HG03460 (cell line): ENCODE measurements around the gene DPP6.
"Not testable (repeated sequence)": the region's sequence is repeated elsewhere in the genome, so short reads cannot be mapped to it uniquely, and the experiment has no call there.

Experiments
- ATAC-seq: cut with Tn5 transposase; IDR thresholded peaks from one replicate; pipeline ENCODE4 v1.9.1; 2021; ENCODE audit not compliant: unreplicated experiment

Gene DPP6

DNA sequence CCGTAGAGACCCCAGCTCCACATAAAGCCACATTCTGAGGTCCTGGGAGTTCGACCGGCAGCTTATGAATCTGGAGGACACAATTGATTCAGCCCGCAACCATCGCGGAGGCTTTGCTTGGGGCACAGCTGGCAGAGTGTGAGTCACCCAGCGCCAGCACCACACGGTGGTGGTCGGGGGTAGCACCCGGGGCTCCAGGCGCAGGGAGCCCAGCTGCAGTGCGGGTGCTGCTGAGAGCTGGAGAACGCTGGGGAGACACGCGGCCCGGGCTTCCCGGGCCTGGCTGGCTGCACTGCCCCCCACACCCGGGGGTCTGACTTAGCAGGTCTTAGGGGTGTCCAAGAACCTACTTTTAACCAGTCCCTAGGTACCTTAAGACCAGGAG, 862.8 kb downstream of the DPP6 start:
- no peak for ATAC-seq

DNA sequence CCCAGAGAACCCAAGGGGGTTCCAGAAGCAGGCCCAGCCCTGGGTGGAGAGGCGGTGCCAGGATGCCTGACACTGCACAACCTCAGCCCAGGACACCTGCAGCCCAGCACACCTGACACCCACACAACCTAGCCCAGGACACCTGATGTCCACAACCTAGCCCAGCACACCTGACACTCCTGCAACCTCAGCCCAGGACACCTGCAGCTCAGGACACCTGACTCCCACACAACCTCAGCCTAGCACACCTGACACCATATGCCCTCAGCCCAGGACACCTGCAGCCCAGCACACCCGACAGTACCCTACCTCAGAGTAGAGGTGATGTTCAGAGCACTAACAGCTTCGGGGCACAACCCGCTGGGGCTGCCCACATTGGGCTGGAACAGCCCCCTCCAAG, 863.4 kb downstream of the DPP6 start:
- no peak for ATAC-seq

DNA sequence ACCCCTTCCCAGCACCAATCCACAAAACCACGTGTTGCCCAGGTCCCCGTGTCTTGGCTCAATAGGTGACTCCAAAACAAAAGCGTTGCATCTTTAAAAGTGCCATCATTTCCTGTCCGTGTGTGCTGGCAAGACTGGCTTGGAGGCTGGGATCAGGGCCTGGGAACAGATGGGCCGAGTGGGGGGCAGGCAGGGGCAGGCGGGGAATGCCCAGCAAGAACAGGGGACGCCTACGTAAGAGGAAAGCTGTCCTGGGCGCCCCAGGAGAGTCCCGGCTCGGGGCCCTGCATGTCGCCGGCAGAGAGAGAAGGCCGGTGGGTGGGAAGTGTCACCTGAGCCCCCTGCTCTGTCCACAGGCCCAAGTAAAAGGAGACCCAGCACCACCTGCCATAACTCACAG, 864.2 kb downstream of the DPP6 start:
- ATAC-seq = no peak

DNA sequence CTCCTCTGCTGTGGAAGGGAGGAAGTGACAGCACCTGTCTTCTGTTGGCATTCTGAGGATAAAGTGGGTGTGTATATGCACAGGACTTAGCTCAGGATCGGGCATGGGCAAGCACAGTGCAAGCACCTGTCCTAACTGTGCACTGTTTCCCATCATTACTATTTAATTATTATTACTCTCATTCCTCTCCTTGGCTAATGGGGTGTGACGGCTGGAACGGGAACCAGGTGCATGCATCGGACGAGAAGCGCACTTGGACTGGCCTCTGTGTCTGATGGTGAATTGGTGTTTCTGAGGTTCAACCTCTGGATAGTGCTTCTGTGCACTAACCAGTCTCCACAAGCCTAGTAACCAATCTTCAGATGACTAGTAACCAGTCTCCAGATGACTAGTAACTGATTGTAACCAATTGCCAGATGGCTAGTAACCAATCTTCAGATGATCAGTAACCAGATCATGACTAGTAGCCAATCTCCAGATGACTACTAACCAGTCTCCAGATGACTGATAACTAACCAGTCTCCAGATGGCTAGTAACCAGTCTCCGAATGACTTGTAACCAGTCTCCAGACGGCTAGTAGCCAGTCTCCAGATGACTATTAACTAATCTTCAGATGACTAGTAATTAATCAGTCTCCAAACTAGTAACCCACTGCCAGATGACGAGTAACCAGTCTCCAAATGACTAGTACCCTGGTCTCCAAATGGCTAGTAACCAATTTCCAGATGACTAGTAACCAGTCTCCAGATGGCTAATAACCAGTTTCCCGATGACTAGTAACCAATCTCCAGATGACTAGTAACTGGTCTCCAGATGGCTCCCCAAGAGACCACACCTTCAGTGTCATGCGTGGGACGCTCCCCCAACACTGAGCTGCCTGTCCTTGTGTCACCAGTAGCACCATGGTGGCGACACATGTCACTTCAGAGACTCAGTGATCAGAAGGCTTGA, 864.9 kb downstream of the DPP6 start:
- ATAC-seq = no peak

DNA sequence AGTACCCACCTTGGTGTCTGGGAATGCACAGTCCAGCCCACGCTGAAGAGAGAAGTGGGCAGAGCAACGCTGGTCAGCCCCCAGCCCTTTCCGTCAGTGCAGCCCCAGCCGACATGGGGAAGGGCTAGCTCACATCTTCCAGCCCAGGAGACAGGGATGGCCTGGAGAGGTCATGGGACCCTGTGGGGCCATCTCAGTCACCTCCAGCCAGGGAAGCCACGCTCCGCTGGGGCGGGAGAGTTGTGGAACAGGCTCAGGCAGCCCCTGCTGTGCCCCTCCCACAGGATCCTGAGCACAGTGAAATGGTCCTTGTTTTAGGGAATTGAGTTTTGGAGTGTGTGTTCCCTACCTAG, 865.6 kb downstream of the DPP6 start:
- ATAC-seq = no peak

DNA sequence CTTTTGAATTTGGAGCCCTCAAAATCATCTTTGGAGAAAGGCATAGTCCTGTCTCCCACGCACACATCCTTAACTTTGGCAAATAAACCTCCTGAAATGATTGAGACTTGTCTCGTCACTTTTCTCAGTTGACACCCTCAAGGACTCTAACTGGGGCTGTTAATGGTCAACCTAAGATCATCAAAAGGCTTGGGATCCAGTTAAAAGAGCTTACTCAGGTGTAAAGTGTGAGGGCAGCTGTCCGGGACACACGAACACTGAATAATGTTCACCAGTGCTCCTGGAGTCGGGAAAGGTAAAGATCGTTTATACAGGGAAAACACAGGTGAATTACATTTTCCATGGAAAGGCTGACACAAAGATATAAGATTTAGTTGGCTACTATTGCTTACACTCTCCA, 866.1 kb downstream of the DPP6 start:
- no peak for ATAC-seq

DNA sequence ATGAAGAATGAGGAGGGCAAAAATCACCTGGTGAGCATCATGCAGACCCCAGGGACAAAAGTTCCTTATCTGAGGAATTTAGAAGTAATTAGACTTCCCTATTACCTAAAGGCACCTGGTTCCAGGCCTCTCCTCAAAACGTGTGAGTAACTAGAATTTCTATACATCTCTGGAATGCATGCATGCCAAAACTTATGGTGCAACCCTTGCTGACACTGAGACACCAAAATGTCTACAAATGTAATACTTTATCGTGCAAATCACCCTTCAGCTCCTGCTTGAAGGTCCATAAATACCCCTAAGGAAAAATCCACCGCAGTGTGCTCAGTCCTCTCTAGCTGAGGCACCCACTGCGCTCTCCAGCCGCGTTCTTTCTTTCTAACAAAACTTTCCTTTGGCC, 866.5 kb downstream of the DPP6 start:
- no peak for ATAC-seq

DNA sequence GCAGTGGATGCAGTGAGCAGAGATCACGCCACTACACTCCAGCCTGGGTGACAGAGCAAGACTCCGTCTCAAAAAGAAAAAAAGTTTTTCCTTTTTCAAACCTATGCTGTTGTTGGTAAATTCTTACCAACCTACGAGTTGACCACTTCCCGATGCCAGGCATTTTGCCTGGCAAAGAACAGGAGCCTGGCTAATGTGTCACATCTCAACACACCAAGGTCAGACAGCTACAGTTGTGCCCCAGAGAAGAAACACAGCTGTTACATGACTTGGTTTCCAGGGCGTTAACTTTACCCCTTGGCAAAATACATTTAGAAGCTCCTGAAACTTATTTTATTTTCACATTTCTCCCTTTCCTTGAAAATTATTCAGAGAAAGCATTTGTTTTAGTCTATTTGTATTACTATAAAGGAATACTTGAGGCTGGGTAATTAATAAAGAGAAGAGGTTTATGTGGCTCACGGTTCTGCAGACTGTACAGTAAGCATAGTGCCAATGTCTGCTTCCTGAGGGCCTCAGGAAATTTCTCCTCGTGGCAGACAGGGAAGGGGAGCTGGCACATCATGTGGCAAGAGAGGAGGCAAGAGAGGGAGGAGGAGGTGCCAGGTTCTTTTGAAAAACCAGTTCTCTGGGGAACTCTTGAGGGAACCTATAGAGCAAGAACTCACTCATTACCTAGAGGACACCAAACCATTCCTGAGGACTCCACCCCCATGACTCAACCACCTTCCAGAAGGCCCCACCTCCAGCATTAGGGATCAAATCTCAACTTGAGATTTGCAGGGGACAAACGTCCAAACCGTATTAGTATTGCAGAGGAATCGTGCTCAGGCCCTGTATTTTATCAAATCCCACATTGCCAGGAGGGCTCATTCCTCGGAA, 867.4 kb downstream of the DPP6 start:
- ATAC-seq = no peak

DNA sequence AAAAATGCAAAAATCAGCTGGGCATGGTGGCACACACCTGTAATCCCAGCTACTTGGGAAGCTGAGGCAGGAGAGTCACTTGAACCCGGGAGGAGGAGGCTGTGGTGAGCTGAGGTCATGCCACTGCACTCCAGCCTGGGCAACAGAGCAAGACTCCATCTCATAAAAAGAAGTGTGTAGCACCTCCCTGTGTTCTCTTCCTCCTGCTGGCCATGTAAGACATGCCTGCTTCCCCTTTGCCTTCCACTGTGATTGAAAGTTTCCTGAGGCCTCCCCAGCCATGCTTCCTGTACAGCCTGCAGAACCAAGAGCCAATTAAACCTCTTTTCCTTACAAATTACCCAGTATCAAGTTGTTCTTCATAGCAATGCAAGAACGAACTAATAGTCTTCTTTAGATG, 870.3 kb downstream of the DPP6 start:
- ATAC-seq = not testable (repeated sequence)

DNA sequence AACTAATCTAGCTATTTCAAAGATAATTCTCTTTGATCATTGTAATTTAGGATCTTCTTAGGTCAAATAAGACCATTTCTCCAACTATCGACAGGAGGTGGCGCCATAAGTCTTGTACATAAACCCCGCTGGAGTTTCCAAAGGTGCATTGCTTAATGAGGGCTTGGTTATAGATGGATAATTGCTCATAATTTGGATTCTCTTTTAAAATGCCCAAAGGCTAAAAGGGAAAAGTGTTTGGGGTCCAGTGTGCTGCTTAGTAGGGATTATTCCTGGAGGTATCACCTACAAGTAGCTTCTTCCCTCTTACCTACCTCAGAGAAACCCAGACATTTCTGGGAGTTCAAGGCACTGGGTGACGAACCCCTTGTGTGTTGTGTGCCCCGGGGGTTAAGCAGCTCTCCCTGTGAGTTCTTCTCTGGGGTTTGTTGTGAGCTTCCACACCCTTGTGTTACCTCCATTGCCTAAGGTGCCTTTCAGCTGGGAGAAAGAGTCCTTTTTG, 875.5 kb downstream of the DPP6 start:
- ATAC-seq = peak; percentile 48

DNA sequence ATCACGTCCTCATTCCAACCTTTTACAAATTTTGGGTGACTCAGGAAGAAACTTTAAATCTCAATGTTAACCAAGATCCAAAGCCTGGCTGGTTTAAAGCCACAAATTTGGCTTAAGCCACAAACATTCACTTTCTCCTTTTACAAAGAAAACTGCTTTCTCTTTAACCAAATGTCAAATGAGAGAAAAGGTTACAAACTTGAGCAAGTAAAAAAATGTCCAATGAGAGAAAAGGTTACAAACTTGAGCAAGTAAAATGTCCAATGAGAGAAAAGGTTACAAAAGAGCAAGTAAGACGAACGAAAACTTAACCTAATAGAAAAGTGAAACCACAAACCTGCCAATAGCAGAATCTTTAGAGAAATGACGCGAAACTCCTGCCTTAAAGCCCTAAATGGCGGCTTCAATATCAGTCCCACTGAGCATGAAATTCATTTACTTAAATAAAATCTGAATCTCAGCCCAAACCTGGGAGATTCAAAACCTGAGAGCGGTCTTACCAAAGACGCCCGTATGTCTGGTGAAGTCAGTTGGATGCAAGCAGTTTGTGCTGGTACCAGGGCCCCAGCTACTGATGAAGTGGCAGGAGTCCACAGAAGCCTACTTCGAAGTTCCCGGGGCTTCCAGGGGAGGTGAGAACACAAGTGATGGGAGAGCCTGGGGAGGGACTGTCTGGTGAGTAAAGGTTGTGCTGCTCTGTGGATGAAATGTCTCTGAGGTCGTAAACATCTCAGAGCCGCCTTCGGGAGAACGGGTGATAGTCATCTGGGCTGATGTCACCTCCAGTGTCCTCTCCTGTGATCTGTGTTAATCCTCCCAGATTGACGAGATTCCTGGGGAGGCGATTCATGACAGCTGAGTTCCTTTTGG, 876.2 kb downstream of the DPP6 start:
- peak; percentile 81 for ATAC-seq

DNA sequence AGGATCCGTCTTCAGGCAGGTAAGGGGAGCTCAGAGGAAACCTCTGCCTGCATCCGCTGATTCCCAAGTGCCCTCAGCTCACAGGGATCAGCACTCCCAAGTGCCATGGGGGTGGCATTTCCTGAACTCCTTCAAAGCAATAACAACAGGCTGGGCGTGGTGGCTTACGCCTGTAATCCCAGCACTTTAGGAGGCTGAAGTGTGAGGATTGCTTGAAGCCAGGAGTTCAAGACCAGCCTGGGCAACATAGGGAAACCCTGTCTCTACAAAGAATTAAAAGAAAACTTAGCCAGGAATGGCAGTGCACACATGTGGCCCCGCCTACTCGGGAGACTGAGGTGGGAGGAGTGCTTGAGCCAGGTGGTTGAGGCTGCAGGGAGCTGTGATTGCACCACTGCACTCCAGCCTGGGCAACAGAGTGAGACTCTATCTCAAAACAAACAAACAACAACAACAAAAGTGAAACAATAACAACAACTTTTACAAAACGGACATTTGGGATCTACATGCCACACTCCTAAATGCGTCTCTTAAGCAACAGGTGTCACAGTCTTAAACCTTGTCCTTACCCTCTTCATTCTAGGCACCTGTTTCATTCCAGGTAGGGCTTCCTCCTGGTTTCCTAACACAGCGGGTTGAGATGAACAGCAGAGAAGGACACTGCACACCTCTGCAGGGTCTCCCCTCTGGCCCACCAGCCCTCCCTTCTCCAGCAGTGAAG, 877.0 kb downstream of the DPP6 start:
- no peak for ATAC-seq

DNA sequence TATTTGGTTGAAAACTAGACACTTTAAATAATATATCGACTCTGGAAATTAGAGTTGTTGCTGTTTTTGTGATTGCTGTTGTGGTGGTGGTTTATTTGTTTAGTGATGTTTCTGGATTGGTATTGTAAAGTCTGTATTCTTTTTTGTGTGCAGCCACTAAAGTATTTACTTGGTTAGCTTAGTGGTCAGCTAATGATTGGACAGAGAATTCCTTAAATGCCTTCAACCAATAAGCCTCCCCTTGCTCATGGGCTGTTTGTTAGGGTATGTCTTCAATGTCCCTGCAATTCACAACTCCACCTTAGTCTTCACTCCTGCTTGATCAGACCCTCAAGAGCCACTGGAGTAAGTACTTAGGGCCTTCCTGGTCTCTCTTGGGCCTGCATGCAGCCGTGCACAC, 879.7 kb downstream of the DPP6 start:
- ATAC-seq = no peak

DNA sequence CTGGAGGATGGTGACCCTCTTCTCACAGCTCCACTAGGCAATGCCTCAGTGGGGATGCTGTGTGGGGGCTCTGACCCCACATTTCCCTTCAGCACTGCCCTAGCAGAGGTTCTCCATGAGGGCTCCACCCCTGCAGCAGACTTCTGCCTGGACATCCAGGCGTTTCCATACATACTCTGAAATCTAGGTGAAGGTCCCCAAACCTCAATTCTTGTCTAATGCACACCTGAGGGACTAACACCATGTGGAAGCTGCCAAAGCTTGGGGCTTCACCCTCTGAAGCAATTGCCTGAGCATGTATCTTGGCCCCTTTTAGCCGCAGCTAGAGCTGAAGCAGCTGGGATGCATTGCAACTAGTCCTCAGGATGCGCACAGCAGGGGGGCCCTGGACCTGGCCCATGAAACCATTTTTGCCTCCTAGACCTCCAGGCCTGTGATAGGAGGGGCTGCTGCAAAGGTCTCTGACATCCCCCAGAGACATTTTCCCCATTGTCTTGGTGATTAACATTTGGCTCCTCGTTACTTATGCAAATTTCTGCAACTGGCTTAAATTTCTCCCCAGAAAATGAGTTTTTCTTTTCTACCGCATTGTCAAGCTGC, 882.3 kb downstream of the DPP6 start:
- not testable (repeated sequence) for ATAC-seq

DNA sequence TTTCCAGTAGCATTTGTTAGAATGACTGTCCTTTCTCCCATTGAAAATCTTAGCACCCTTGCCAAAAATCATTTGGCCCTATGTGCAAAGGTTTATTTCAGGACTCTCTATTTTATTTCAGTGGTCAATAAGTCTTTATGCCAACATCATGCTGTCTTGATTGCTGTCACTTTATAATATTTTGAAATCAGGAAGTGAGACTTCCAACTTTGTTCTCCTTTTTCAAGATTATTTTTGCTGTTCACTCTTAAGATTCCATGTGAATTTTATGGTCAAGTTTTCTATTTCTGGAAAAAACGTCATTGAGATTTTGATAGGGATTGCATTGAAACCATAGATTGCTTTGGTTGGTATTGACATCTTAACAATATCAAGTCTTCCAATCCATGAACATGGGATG, 885.6 kb downstream of the DPP6 start:
- ATAC-seq = no peak

DNA sequence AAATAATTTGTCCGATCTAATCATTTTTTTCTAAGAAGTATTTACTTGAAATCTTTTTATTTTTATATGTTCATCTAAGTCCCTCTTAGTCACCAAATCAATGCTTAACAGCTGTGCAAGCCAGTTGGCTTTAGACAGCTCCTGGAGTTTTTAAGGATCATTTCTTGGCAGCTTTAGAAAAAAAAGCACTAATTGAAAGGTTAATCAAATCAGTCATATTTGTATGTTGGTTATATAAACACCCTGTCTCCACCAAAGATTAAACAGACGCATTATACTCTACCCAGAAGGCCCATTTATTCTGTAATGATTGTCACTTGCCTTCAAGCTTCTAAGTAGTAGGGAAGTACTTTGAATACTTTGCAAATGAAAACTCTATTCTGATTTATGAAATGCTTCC, 890.5 kb downstream of the DPP6 start:
- no peak for ATAC-seq
